MG63 (cell line): ENCODE data around the gene SPG11. TPM values are rescaled to one million over a fixed set of nuclear protein-coding genes. Genes with fewer than 3 reads are reported as not detected.
A peak's percentile ranks its signal among the peaks of the same experiment; 100 is the strongest.
"Not testable (repeated sequence)": the region's sequence is repeated elsewhere in the genome, so short reads cannot be mapped to it uniquely, and the experiment has no call there.

Experiments used
- DNase-seq: peaks from one replicate; pipeline ENCODE4 v3.0.0-alpha.2; 2020
- H3K27me3 ChIP-seq: fragments of 250-450 bp; sonication (Bioruptor Pico); 2 replicates; pipeline ENCODE4 v1.5.1; 2020; ENCODE audit warnings: mild to moderate bottlenecking, moderate library complexity
- H3K36me3 ChIP-seq: fragments of 250-450 bp; sonication (Bioruptor Pico); 2 replicates; pipeline ENCODE4 v1.5.1; 2020; ENCODE audit warnings: mild to moderate bottlenecking, moderate library complexity
- H3K4me3 ChIP-seq: fragments of 250-450 bp; sonication (Bioruptor Pico); 2 replicates; pipeline ENCODE4 v1.5.1; 2020; ENCODE audit warnings: mild to moderate bottlenecking, moderate library complexity
- H3K9me3 ChIP-seq: fragments of 250-450 bp; sonication (Bioruptor Pico); 2 replicates; pipeline ENCODE4 v1.5.1; 2020; ENCODE audit warnings: mild to moderate bottlenecking, moderate library complexity
- total RNA-seq: library from RNA; depleted of rRNA; stranded (reverse); fragments of >200 nt; shearing (Covaris generic); gene quantifications from 2 replicates; pipeline ENCODE4 v1.2.3, GENCODE V29; 2014; ENCODE audit warnings: low replicate concordance

SPG11 gene
- total RNA-seq, 1 experiment from 2014 or later, result 27.7 TPM

GRCh38 chr15:44692659-44693058 lies 29.2 kb upstream of the SPG11 start:
- Histone ChIP-seq H3K9me3 (no peaks in the 10 kb centered on the region), H3K4me3 (no peak overlapping the region), H3K36me3 (no peaks in the 10 kb centered on the region), H3K27me3 (no peaks in the 10 kb centered on the region; the same call in 1 of the 2 replicates)
- no peak for DNase-seq

- not testable (repeated sequence) for H3K9me3 ChIP-seq, H3K36me3 ChIP-seq, H3K27me3 ChIP-seq, H3K4me3 ChIP-seq, DNase-seq
These were observed 26.8 kb upstream of the SPG11 start for GRCh38 chr15:44690245-44690644.

- H3K4me3 ChIP-seq, DNase-seq, H3K9me3 ChIP-seq, H3K27me3 ChIP-seq, H3K36me3 ChIP-seq: not testable (repeated sequence)
These were observed 25.9 kb upstream of the SPG11 start for GRCh38 chr15:44689318-44689717.

- not testable (repeated sequence) for H3K27me3 ChIP-seq, H3K9me3 ChIP-seq, H3K4me3 ChIP-seq, H3K36me3 ChIP-seq
- peak; percentile 38 for DNase-seq
These were observed 19.6 kb upstream of the SPG11 start for GRCh38 chr15:44682809-44683682.

GRCh38 chr15:44682211-44682610 lies 18.7 kb upstream of the SPG11 start:
- Histone ChIP-seq H3K27me3 (peaks cover 2% of the 10 kb centered on the region; the same call in 1 of the 2 replicates), H3K4me3 (no peak overlapping the region), H3K36me3 (no peaks in the 10 kb centered on the region), H3K9me3 (no peaks in the 10 kb centered on the region)
- DNase-seq, result no peak

GRCh38 chr15:44676676-44677075 lies 13.2 kb upstream of the SPG11 start:
- H3K36me3 ChIP-seq, result no peaks in the 10 kb centered on the region
- H3K9me3 ChIP-seq, result no peaks in the 10 kb centered on the region
- no peaks in the 10 kb centered on the region for H3K27me3 ChIP-seq
- no peak overlapping the region for H3K4me3 ChIP-seq
- no peak for DNase-seq

GRCh38 chr15:44675911-44676310 lies 12.4 kb upstream of the SPG11 start:
- no peaks in the 10 kb centered on the region for H3K36me3 ChIP-seq
- no peaks in the 10 kb centered on the region for H3K9me3 ChIP-seq
- no peak overlapping the region for H3K4me3 ChIP-seq
- DNase-seq, result no peak
- no peaks in the 10 kb centered on the region for H3K27me3 ChIP-seq

GRCh38 chr15:44673639-44674038 lies 10.2 kb upstream of the SPG11 start:
- Histone ChIP-seq H3K27me3 (no peaks in the 10 kb centered on the region), H3K9me3 (no peaks in the 10 kb centered on the region), H3K4me3 (no peak overlapping the region), H3K36me3 (no peaks in the 10 kb centered on the region)
- no peak for DNase-seq

GRCh38 chr15:44670087-44670950 lies 6.9 kb upstream of the SPG11 start:
- Histone ChIP-seq H3K4me3 (no peak overlapping the region), H3K9me3 (no peaks in the 10 kb centered on the region), H3K36me3 (no peaks in the 10 kb centered on the region), H3K27me3 (no peaks in the 10 kb centered on the region)
- DNase-seq, result no peak

- Histone ChIP-seq H3K36me3 (no peaks in the 10 kb centered on the region), H3K9me3 (no peaks in the 10 kb centered on the region), H3K27me3 (no peaks in the 10 kb centered on the region), H3K4me3 (no peak overlapping the region)
- no peak for DNase-seq
These were observed 5.5 kb upstream of the SPG11 start for GRCh38 chr15:44668921-44669320.

GRCh38 chr15:44667039-44667360 lies 3.5 kb upstream of the SPG11 start:
- DNase-seq, result no peak
- H3K27me3 ChIP-seq, result no peaks in the 10 kb centered on the region
- no peaks in the 10 kb centered on the region for H3K9me3 ChIP-seq
- no peak overlapping the region for H3K4me3 ChIP-seq
- H3K36me3 ChIP-seq, result peaks cover 3% of the 10 kb centered on the region; the same call in 1 of the 2 replicates

GRCh38 chr15:44666210-44667038 lies 3.0 kb upstream of the SPG11 start:
- DNase-seq, result no peak
- Histone ChIP-seq H3K36me3 (peaks cover 3% of the 10 kb centered on the region; the same call in 1 of the 2 replicates), H3K9me3 (no peaks in the 10 kb centered on the region), H3K27me3 (no peaks in the 10 kb centered on the region), H3K4me3 (no peak overlapping the region)

GRCh38 chr15:44662478-44663409 lies 718 bp downstream of the SPG11 start:
- H3K4me3 ChIP-seq, result peak overlapping the region; percentile 99
- no peaks in the 10 kb centered on the region for H3K9me3 ChIP-seq
- peak; percentile 79 for DNase-seq
- H3K36me3 ChIP-seq, result peaks cover 22% of the 10 kb centered on the region
- H3K27me3 ChIP-seq, result no peaks in the 10 kb centered on the region

GRCh38 chr15:44661576-44661975 lies 1.9 kb downstream of the SPG11 start:
- no peak overlapping the region for H3K4me3 ChIP-seq
- H3K27me3 ChIP-seq, result no peaks in the 10 kb centered on the region
- DNase-seq, result no peak
- H3K9me3 ChIP-seq, result no peaks in the 10 kb centered on the region
- peaks cover 32% of the 10 kb centered on the region for H3K36me3 ChIP-seq

- DNase-seq, result no peak
- peaks cover 55% of the 10 kb centered on the region for H3K36me3 ChIP-seq
- no peaks in the 10 kb centered on the region for H3K9me3 ChIP-seq
- no peak overlapping the region for H3K4me3 ChIP-seq
- no peaks in the 10 kb centered on the region for H3K27me3 ChIP-seq
These were observed 4.4 kb downstream of the SPG11 start for GRCh38 chr15:44659056-44659455.

- H3K9me3 ChIP-seq, result no peaks in the 10 kb centered on the region
These were observed 6.1 kb downstream of the SPG11 start for GRCh38 chr15:44657378-44657777.

More at GRCh38 chr15:44657378-44657777, 6.1 kb downstream of the SPG11 start:
- peaks cover 55% of the 10 kb centered on the region for H3K36me3 ChIP-seq
- H3K27me3 ChIP-seq, result no peaks in the 10 kb centered on the region
- H3K4me3 ChIP-seq, result no peak overlapping the region
- DNase-seq, result no peak
